HG03460 (cell line): ENCODE measurements around the gene SLC35E4.
"Not testable (repeated sequence)": the region's sequence is repeated elsewhere in the genome, so short reads cannot be mapped to it uniquely, and the experiment has no call there.

ENCODE experiments used
- ATAC-seq: cut with Tn5 transposase; IDR thresholded peaks from one replicate; pipeline ENCODE4 v1.9.1; 2021; ENCODE audit not compliant: unreplicated experiment

SLC35E4 gene

DNA sequence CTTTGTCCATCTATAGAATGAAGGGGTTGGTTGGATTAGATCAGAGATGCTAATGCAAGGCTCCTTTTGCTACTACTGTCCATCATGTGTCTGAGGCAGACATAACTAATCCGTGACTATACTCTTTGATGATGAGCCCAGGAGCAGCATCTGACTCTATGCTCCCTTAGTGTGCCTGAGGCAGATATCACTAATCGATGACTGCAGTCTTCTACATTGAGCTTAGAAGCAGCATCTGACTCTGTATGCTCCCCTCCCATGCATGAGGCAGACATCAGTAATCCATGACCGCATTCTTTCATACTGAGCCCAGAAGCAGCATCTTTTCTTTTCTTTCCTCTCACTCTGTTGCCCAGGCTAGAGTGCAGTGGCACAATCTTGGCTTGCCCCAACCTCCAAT, 24.4 kb upstream of the SLC35E4 start:
- no peak for ATAC-seq

DNA sequence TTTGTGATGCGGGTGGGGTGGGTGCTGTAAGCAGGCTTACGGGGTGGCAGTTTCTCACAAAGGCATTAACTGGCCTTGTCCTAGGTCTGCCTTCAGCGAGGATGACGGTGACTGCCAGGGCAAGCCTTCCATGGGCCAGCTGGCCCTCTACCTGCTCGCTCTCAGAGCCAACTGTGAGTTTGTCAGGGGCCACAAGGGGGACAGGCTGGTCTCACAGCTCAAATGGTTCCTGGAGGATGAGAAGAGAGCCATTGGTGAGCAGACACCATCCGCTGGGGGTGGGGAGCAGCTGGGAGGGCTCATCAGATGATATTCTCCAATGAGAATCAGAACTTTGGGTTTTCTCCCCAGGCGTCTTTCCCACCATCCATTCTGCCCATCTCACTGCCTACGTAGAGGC, 22.8 kb upstream of the SLC35E4 start:
- ATAC-seq: no peak

DNA sequence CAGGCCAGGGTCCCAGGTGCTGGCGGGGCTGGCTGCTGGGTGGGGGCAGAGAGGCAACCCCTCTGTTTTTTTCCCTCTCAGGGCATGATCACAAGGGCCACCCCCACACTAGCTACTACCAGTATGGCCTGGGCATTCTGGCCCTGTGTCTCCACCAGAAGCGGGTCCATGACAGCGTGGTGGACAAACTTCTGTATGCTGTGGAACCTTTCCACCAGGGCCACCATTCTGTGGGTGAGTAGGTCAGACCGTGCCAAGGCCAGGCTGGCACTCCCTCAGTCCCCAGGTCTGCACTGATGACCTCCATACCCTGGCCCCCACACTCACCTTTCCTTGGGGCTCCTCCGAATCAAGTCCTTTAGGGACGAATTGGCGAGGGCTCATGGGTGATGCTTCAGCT, 21.3 kb upstream of the SLC35E4 start:
- no peak for ATAC-seq

GRCh38 chr22:30614879-30615278, 20.7 kb upstream of the SLC35E4 start:
- ATAC-seq: no peak

DNA sequence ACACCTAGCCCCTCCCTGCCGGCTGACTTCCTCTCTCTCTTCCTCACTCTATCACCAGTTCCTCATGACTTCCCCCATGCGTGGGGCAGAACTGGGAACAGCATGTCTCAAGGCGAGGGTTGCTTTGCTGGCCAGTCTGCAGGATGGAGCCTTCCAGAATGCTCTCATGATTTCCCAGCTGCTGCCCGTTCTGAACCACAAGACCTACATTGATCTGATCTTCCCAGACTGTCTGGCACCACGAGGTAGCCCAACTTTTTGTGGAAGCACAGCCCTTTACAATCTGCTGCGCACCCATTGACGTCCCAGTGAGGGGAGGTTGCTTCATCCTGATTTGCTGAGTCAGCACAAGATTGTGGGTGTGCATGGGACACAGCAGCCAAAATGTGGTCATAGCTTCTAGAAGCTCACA, 20.0 kb upstream of the SLC35E4 start:
- no peak for ATAC-seq

DNA sequence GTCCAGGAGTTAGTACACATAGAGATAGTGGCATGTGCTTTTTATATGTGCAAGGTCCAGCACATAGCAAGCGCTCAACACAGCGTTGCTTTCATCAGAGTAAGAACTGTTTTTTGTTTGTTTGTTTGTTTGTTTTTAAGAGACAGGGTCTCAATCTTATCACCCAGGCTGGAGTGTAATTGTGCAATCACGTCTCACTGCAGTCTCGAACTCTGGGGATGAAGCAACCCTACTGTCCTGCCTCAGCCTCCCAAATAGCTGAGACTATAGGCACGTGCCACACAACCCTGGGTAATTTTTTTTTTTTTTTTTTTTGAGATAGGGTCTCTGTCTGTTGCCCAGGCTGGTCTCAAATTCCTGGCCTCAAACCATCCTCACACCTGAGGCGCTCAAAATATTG, 17.8 kb upstream of the SLC35E4 start:
- ATAC-seq: no peak

GRCh38 chr22:30619909-30620308, 15.7 kb upstream of the SLC35E4 start:
- ATAC-seq: not testable (repeated sequence)

GRCh38 chr22:30626413-30626812, 9.2 kb upstream of the SLC35E4 start:
- no peak for ATAC-seq

- no peak for ATAC-seq
These were observed 8.1 kb upstream of the SLC35E4 start for GRCh38 chr22:30627471-30627870.

DNA sequence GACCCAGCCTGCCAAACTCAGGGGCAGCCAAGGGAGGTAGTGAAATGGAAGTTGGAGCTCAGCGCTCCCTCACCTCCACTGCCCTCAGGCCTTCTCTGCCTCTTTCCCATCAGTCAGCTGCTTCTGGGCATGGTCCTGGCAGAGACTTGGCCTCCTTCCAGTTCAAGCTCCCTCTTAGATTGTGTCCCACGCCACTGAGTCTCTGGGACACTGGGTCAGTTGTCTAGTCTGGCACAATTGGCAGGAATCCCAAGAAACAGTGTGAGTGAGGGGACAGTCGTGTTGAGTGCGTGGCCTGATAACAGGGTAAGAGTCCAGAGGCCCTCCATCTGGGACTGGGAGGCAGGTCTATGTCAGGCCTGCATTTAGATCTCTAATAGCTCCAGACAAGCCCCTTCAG, 7.1 kb upstream of the SLC35E4 start:
- ATAC-seq: no peak

GRCh38 chr22:30631469-30631868, 4.1 kb upstream of the SLC35E4 start:
- ATAC-seq: not testable (repeated sequence)

- peak; percentile 50 for ATAC-seq
These were observed 929 bp upstream of the SLC35E4 start for GRCh38 chr22:30634471-30635233.

DNA sequence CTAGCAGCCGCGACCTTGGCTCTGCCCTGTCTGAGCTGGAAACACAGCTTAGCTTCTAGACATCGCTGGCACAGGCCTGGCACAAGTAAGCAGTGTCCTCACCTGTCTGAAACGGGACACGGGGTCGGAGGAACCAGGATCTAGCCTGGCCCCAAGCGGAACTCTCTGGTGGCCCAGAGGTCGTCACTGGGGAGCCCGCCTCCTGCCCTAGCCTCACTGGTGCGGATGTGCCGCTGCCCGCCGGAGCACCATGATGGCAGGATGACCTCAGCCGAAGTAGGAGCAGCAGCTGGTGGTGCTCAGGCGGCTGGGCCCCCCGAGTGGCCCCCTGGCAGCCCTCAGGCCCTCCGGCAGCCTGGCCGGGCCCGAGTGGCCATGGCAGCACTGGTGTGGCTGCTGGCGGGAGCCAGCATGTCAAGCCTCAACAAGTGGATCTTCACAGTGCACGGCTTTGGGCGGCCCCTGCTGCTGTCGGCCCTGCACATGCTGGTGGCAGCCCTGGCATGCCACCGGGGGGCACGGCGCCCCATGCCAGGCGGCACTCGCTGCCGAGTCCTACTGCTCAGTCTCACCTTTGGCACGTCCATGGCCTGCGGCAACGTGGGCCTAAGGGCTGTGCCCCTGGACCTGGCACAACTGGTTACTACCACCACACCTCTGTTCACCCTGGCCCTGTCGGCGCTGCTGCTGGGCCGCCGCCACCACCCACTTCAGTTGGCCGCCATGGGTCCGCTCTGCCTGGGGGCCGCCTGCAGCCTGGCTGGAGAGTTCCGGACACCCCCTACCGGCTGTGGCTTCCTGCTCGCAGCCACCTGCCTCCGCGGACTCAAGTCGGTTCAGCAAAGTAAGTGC, 871 bp downstream of the SLC35E4 start:
- no peak for ATAC-seq

DNA sequence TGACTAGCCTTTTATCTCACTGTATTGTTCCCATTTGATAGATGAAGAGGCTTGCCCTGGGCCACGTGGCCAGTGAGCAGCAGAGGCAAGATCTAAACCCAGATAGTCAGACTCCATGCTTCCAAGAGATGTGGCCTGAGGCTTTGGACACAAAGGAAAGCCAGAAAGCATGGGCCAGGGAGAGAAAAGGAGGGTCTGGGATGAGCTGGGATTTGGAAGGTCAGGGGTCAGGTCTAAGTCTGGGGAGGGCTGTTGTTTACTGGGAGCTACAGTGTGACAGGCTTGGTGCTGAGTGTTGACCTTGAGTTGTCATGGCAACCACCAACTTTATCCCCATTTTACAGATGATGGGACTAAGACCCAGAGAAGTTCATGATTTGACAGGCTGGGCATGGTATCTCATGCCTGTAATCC, 2.1 kb downstream of the SLC35E4 start:
- ATAC-seq: no peak

- ATAC-seq: no peak
These were observed 4.8 kb downstream of the SLC35E4 start for GRCh38 chr22:30640361-30640760.

DNA sequence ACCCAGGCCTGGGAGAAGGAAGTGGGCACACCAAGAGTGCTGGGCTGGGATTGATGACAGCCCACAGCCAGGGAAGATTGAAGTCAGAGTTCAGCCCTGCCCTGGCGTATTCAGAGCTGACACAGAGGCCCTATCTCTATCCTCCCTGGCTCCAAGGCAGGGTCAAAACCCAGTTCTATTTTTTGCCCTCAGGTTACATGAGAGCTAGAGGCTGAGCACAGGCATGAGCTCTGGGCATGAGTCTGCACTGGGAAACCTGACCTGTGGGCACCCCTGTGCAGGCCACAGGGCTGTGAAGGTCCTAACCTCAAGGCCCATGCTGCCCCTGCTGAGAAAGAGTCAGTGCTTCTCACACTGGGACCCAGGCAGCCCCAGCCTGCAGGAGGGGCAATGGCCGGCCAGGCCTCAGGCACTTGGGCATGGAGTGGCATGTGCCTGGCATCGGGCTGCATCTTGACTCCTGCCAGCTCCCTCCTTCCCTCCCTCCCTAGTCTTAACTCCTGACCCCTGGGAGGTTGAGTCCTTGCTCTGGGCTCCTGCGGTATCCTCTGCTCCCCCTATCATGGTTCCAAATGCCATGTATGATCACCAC, 5.4 kb downstream of the SLC35E4 start:
- ATAC-seq: no peak

- ATAC-seq: no peak
These were observed 7.7 kb downstream of the SLC35E4 start for GRCh38 chr22:30643055-30643875.

GRCh38 chr22:30646518-30647160, 11.1 kb downstream of the SLC35E4 start:
- no peak for ATAC-seq

DNA sequence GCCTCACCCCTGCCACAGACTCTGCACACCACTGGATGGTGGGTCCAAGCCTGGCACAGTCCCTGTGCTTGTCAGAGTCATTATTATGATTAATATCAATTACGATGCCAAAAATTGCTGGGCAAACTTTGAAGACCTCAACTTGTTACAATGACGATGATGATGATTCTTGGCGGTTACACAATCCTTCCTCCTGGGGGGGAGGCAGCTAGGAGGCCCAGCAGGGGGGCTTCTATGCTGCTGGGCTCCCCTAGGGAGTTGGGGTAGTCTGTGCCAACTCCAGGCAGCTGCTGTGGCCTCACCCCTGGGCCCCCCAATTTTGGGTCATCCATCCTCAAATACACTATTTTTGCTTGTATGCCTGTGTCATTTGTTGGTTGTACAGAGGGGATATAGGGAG, 12.0 kb downstream of the SLC35E4 start:
- ATAC-seq: no peak

DNA sequence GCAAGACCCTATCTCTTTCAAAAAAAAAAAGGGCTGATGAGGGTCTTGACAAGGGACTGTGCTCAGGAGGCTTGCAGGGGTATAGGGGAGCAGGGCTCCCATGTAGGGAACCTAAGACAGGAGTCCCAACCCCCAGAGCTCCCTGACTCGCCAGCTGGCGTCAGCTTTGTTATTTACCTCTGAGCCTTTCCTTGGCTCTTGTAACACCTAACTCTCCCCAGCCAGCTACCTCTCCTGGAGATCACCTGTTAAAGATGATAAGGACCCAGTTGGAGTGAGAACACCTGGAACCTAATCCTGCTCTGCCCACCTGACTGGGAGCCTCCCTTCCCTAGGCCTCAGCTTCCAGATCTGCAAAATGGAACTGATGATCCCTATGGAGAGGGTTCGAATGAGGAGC, 13.2 kb downstream of the SLC35E4 start:
- no peak for ATAC-seq
